ENCODE measurements around the gene C2orf81. TPM values are rescaled to one million over a fixed set of nuclear protein-coding genes. Genes with fewer than 3 reads are reported as not detected.

Gene C2orf81
- total and polyA plus RNA-seq, 2 of the 4 experiments (the other 2 are of a cell fraction), result 0.18 to 0.74 TPM

DNA sequence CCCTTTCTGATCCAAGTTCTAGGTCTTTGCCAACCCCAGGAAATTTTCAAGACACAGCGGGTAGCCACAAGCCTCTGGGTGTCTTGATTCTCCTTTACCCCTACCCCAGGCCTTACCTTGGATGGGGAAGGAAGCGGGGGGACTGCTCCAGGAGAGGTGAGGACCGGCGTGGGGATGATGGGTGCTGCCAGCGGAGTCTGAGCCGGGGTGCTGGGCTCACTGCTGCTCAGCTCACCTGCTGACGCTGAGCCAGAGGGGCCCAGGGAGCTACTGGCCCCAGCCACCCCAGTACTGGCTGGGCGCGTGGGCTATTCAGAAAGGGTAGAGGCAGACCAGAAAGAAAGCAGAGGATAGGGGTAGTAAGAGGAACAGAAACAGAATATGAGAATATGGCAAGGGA, 50.0 kb downstream of the C2orf81 start:
- no peak overlapping the region for H2AK9ac ChIP-seq (replicated peaks; ENCODE audit: low read depth, low read length, poor library complexity)
- TF ChIP-seq CEBPB (IDR thresholded peaks at IDR 0.05; ENCODE audit: low read depth, low read length) (no peak), FOS (IDR thresholded peaks at IDR 0.05; ENCODE audit: low read depth, low read length) (no peak), MAFK (IDR thresholded peaks at IDR 0.05; ENCODE audit: low read depth, low read length) (no peak)
- TF ChIP-seq, protein P1, sequence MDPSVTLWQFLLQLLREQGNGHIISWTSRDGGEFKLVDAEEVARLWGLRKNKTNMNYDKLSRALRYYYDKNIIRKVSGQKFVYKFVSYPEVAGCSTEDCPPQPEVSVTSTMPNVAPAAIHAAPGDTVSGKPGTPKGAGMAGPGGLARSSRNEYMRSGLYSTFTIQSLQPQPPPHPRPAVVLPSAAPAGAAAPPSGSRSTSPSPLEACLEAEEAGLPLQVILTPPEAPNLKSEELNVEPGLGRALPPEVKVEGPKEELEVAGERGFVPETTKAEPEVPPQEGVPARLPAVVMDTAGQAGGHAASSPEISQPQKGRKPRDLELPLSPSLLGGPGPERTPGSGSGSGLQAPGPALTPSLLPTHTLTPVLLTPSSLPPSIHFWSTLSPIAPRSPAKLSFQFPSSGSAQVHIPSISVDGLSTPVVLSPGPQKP (IDR thresholded peaks at IDR 0.05; ENCODE audit: borderline replicate concordance, low read depth, low read length), result no peak
- no peak overlapping the region for H2BK15ac ChIP-seq (ENCODE audit: low read depth, low read length)
- in situ Hi-C loops (cut with MboI; ENCODE audit: low sequenced_read_pairs) (no loop called here), intact Hi-C loops (cut with micrococcal nuclease) (no loop called here), dilution Hi-C loops (cut with HindIII; ENCODE audit: low sequenced_read_pairs, unreplicated experiment) (no loop called here)
- no peak overlapping the region for H3K27ac ChIP-seq (ENCODE audit: insufficient read depth, low read length)
- H3K56ac ChIP-seq (ENCODE audit: extremely low read depth, insufficient read depth, low read length), result no peak overlapping the region
- no peak overlapping the region for H3K23ac ChIP-seq (ENCODE audit: low read depth, low read length)
- no peak overlapping the region for H3K14ac ChIP-seq (replicated peaks; ENCODE audit: low read depth, low read length)
- H3K36me3 ChIP-seq (ENCODE audit: control insufficient read depth, insufficient read depth, low read length), result peaks cover 59% of the 10 kb centered on the region
- BruUV-seq (replicated peaks), result no TSS peak
- ATAC-seq (ENCODE audit: low read depth) (no peak), DNase-seq (no peak)
- no peak overlapping the region for H2BK5ac ChIP-seq (ENCODE audit: low read depth, low read length, poor library complexity, severe bottlenecking)
- peaks cover 3% of the 10 kb centered on the region; the same call in 1 of the 2 replicates for H3K9me1 ChIP-seq (ENCODE audit: insufficient read depth, low read length)
- H3K18ac ChIP-seq (ENCODE audit: low read depth, low read length), result no peak overlapping the region
- H2AK5ac ChIP-seq (ENCODE audit: low read depth, low read length), result no peak overlapping the region
- H3K9ac ChIP-seq (ENCODE audit: low read depth, low read length), result no peak overlapping the region
- no peak overlapping the region for H4K8ac ChIP-seq (ENCODE audit: low read depth in 2 of 2, low read length in 2 of 2)
- no peak overlapping the region for H4K91ac ChIP-seq (ENCODE audit: insufficient read depth, low read depth, low read length)
- H3K79me1 ChIP-seq (ENCODE audit: low read depth in 1 of 2, low read length in 2 of 2), result peaks cover 9 to 40% of the 10 kb centered on the region in 2 experiments
- H4K5ac ChIP-seq (ENCODE audit: low read depth, low read length), result no peak overlapping the region
- ChIA-PET CTCF (no interaction called here), POLR2A (ENCODE audit: unreplicated experiment) (no interaction called here)
- H3K9me3 ChIP-seq (ENCODE audit: control insufficient read depth, insufficient read depth, low read length), result no peaks in the 10 kb centered on the region
- H4K20me1 ChIP-seq (ENCODE audit: insufficient read depth, low read length), result peaks cover 26% of the 10 kb centered on the region
- H2BK20ac ChIP-seq (ENCODE audit: low read depth, low read length), result no peak overlapping the region
- no peak overlapping the region for H3K4me3 ChIP-seq (ENCODE audit: insufficient read depth, low read depth, low read length)
- WGBS, 2 experiments (ENCODE audit: extremely low coverage in 2 of 2, insufficient read length in 1 of 2), result 100% methylated on average over 4 of the region's 9 CpGs; no CpG with 5 or more reads in 1 of the 2 experiments
- no peak overlapping the region for H3K4ac ChIP-seq (ENCODE audit: low read depth, low read length)
- no peak overlapping the region for H3K4me2 ChIP-seq (ENCODE audit: low read depth, low read length)
- H2AFZ ChIP-seq (replicated peaks; ENCODE audit: low read length, poor library complexity), result no peak overlapping the region
- H3K27me3 ChIP-seq (ENCODE audit: control insufficient read depth, insufficient read depth, low read length), result no peaks in the 10 kb centered on the region
- peaks cover 3% of the 10 kb centered on the region; the same call in 1 of the 2 replicates for H3K4me1 ChIP-seq (ENCODE audit: control insufficient read depth, insufficient read depth, low read length)
- H2BK120ac ChIP-seq (ENCODE audit: low read depth, low read length), result no peak overlapping the region

Measured in IMR-90 (cell line).